GM23338 (cell line): Measurements from ENCODE around the gene CD38. TPM values are rescaled to one million over a fixed set of nuclear protein-coding genes. Genes with fewer than 3 reads are reported as not detected.

Experiments
- ATAC-seq: fragments of 200-7000 bp; cut with Tn5 transposase; 3 replicates; pipeline ENCODE4 v1.9.1; 2020
- DNase-seq: peaks from one replicate; pipeline ENCODE4 v3.0.0-alpha.2; 2015; ENCODE audit warnings: low spot score
- H2AFZ ChIP-seq: fragments of 200-600 bp; sonication (generic); 2 replicates; pipeline ENCODE4 v1.8.0; 2016; ENCODE audit warnings: antibody characterized with exemption, mild to moderate bottlenecking, moderate library complexity
- H3F3A ChIP-seq: fragments of 200-600 bp; sonication (generic); replicated peaks from 2 replicates; pipeline ENCODE4 v1.8.0; 2017; ENCODE audit warnings: antibody characterized with exemption, mixed run types, low read depth
- H3K27ac ChIP-seq: fragments of 200-600 bp; sonication (generic); 2 replicates; pipeline ENCODE4 v1.6.1; 2016; ENCODE audit warnings: low read depth
- H3K27me3 ChIP-seq: fragments of 200-600 bp; sonication (generic); 2 replicates; pipeline ENCODE4 v1.8.0; 2016; ENCODE audit warnings: mild to moderate bottlenecking, mixed run types, moderate library complexity; ENCODE audit not compliant: insufficient read depth
- H3K36me3 ChIP-seq: fragments of 200-600 bp; sonication (generic); 2 replicates; pipeline ENCODE4 v1.8.0; 2016; ENCODE audit warnings: mild to moderate bottlenecking; ENCODE audit not compliant: insufficient read depth
- H3K4me1 ChIP-seq: fragments of 200-600 bp; sonication (generic); 2 replicates; pipeline ENCODE4 v1.8.0; 2016; ENCODE audit warnings: mild to moderate bottlenecking, moderate library complexity; ENCODE audit not compliant: insufficient read depth
- H3K4me2 ChIP-seq: fragments of 200-600 bp; sonication (generic); 2 replicates; pipeline ENCODE4 v1.7.1; 2017; ENCODE audit warnings: mixed run types
- H3K4me3 ChIP-seq: fragments of 200-600 bp; sonication (generic); 2 replicates; pipeline ENCODE4 v1.6.1; 2016; ENCODE audit warnings: mixed run types
- H3K79me2 ChIP-seq: fragments of 200-600 bp; sonication (generic); replicated peaks from 2 replicates; pipeline ENCODE4 v1.8.0; 2017; ENCODE audit warnings: mild to moderate bottlenecking; ENCODE audit not compliant: insufficient read depth
- H3K9me2 ChIP-seq: fragments of 200-600 bp; sonication (generic); 2 replicates; pipeline ENCODE4 v1.8.0; 2017; ENCODE audit not compliant: insufficient read depth
- H4K20me1 ChIP-seq: fragments of 200-600 bp; sonication (generic); replicated peaks from 2 replicates; pipeline ENCODE4 v1.8.0; 2017; ENCODE audit warnings: mild to moderate bottlenecking; ENCODE audit not compliant: insufficient read depth
- H3K27ac Mint-ChIP-seq: 2 replicates; pipeline ENCODE4 v1.8.0; 2020; ENCODE audit warnings: inconsistent platforms, mild to moderate bottlenecking, moderate library complexity, mixed read lengths
- H3K27me3 Mint-ChIP-seq: 3 replicates; pipeline ENCODE4 v1.8.0; 2022; ENCODE audit warnings: low read depth, mild to moderate bottlenecking, moderate library complexity, mixed read lengths, inconsistent platforms; ENCODE audit not compliant: insufficient read depth, poor library complexity
- H3K36me3 Mint-ChIP-seq: 3 replicates; pipeline ENCODE4 v1.8.0; 2021; ENCODE audit warnings: low read depth, mild to moderate bottlenecking, inconsistent platforms, moderate library complexity, mixed read lengths
- H3K4me1 Mint-ChIP-seq: 3 replicates; pipeline ENCODE4 v1.8.0; 2020; ENCODE audit warnings: mild to moderate bottlenecking, inconsistent platforms, mixed read lengths
- H3K4me3 Mint-ChIP-seq: 3 replicates; pipeline ENCODE4 v1.8.0; 2021; ENCODE audit warnings: moderate library complexity, mild to moderate bottlenecking, inconsistent platforms, mixed read lengths
- H3K9me3 Mint-ChIP-seq: 3 replicates; pipeline ENCODE4 v1.8.0; 2020; ENCODE audit warnings: moderate library complexity, mild to moderate bottlenecking, inconsistent platforms, mixed read lengths
- CREB1 ChIP-seq: fragments of 250-450 bp; sonication (Bioruptor Pico); IDR thresholded peaks from 2 replicates; pipeline ENCODE4 v1.5.0; 2020; ENCODE audit warnings: low read depth, mild to moderate bottlenecking, moderate library complexity
- CTCF ChIP-seq, 2 experiments: fragments of 200-600 bp in 1 of 2; sonication (generic) in 1 of 2; conservative IDR thresholded peaks; 2 replicates each; pipeline versions ENCODE4 v1.5.1 to v1.6.1; 2016 to 2017; ENCODE audit warnings: antibody characterized with exemption in 2 of 2, low read depth in 2 of 2, mild to moderate bottlenecking in 2 of 2, moderate library complexity in 1 of 2
- EZH2 ChIP-seq: fragments of 200-600 bp; sonication (generic); IDR thresholded peaks from one replicate; pipeline ENCODE4 v1.8.0; 2017; ENCODE audit warnings: antibody characterized with exemption, mild to moderate bottlenecking, low read depth; ENCODE audit not compliant: unreplicated experiment
- EZH2phosphoT487 ChIP-seq: fragments of 200-600 bp; sonication (generic); IDR thresholded peaks from one replicate; pipeline ENCODE4 v1.8.1; 2018; ENCODE audit warnings: antibody characterized with exemption; ENCODE audit not compliant: unreplicated experiment
- NANOG ChIP-seq: IDR thresholded peaks from 2 replicates; pipeline ENCODE4 v1.6.1; 2016; ENCODE audit warnings: antibody characterized with exemption, borderline replicate concordance
- POLR2AphosphoS5 ChIP-seq: IDR thresholded peaks from 2 replicates; pipeline ENCODE4 v1.6.1; 2016; ENCODE audit warnings: antibody characterized with exemption, low read depth
- REST ChIP-seq: IDR thresholded peaks from one replicate; pipeline ENCODE4 v1.6.1; 2018; ENCODE audit warnings: antibody characterized with exemption; ENCODE audit not compliant: unreplicated experiment
- STAT1 ChIP-seq: IDR thresholded peaks from one replicate; pipeline ENCODE4 v1.6.1; 2016; ENCODE audit warnings: antibody characterized with exemption; ENCODE audit not compliant: unreplicated experiment
- ZNF114 ChIP-seq: fragments of 250-450 bp; sonication (Bioruptor Pico); IDR thresholded peaks from 2 replicates; pipeline ENCODE4 v1.5.0; 2020; ENCODE audit warnings: mild to moderate bottlenecking, moderate library complexity
- ZNF331 ChIP-seq: fragments of 250-450 bp; sonication (Bioruptor Pico); IDR thresholded peaks from 2 replicates; pipeline ENCODE4 v1.5.0; 2020; ENCODE audit warnings: low read depth, mild to moderate bottlenecking, moderate library complexity
- ZNF462 ChIP-seq: fragments of 250-450 bp; sonication (Bioruptor Pico); IDR thresholded peaks from 2 replicates; pipeline ENCODE4 v1.5.0; 2020; ENCODE audit warnings: mild to moderate bottlenecking, moderate library complexity
- polyA plus RNA-seq: library from polyadenylated mRNA; unstranded; fragments of >200 nt; fragmentation: Nextera tagmentation; extraction: Ambion mirVana; gene quantifications from 2 replicates; pipeline ENCODE4 v1.2.1, GENCODE V29; 2016
- total RNA-seq: library from RNA; depleted of rRNA; stranded (reverse); fragments of >200 nt; shearing (Covaris generic); gene quantifications from 2 replicates; pipeline ENCODE4 v1.2.3, GENCODE V29; 2014

The CD38 gene
- total and polyA plus RNA-seq, 2 experiments from 2014 or later = 0.17 to 0.24 TPM

GRCh38 chr4:15897577-15897976, 119.4 kb downstream of the CD38 start:
- ATAC-seq = no peak

GRCh38 chr4:15898902-15899301, 120.8 kb downstream of the CD38 start:
- no peak overlapping the region for H2AFZ ChIP-seq
- no peak overlapping the region for H3K4me2 ChIP-seq
- no peak overlapping the region for H3K4me3 ChIP-seq
- DNase-seq = no peak
- Mint-ChIP-seq H3K4me1 (no peaks in the 10 kb centered on the region), H3K27me3 (no peaks in the 10 kb centered on the region), H3K9me3 (peaks cover 3% of the 10 kb centered on the region; the same call in 1 of the 3 replicates), H3K36me3 (no peaks in the 10 kb centered on the region), H3K27ac (no peak overlapping the region), H3K4me3 (no peak overlapping the region)
- no peaks in the 10 kb centered on the region for H3F3A ChIP-seq
- H3K4me1 ChIP-seq = no peaks in the 10 kb centered on the region
- H3K36me3 ChIP-seq = no peaks in the 10 kb centered on the region
- H3K79me2 ChIP-seq = no peaks in the 10 kb centered on the region
- no peaks in the 10 kb centered on the region for H4K20me1 ChIP-seq
- no peak for ATAC-seq
- peaks cover 23% of the 10 kb centered on the region for H3K9me2 ChIP-seq
- H3K27ac ChIP-seq = no peak overlapping the region
- no peaks in the 10 kb centered on the region for H3K27me3 ChIP-seq
- TF ChIP-seq CTCF (conservative IDR thresholded peaks at IDR 0.05; ENCODE audit: low read depth in 2 of 2) (no peak), REST (no peak), EZH2 (no peak), ZNF331 (CRISPR knock-in tag) (no peak), NANOG (no peak), ZNF114 (CRISPR knock-in tag) (no peak), ZNF462 (CRISPR knock-in tag) (no peak), EZH2phosphoT487 (no peak), CREB1 (CRISPR knock-in tag) (no peak), POLR2AphosphoS5 (no peak), STAT1 (no peak)

More at GRCh38 chr4:15897577-15897976, 119.4 kb downstream of the CD38 start:
- TF ChIP-seq STAT1 (no peak), ZNF331 (CRISPR knock-in tag) (no peak)
- no peaks in the 10 kb centered on the region for H4K20me1 ChIP-seq
- H3K4me2 ChIP-seq = no peak overlapping the region
- peaks cover 23% of the 10 kb centered on the region for H3K9me2 ChIP-seq
- H3K36me3 Mint-ChIP-seq = no peaks in the 10 kb centered on the region
- H3K4me1 Mint-ChIP-seq = no peaks in the 10 kb centered on the region
- no peaks in the 10 kb centered on the region for H3K4me1 ChIP-seq
- H3K27ac ChIP-seq = no peak overlapping the region
- H3K4me3 ChIP-seq = no peak overlapping the region
- H3K27ac Mint-ChIP-seq = no peak overlapping the region
- no peak for DNase-seq
- no peaks in the 10 kb centered on the region for H3F3A ChIP-seq
- H3K79me2 ChIP-seq = no peaks in the 10 kb centered on the region
- no peak overlapping the region for H3K4me3 Mint-ChIP-seq
- H2AFZ ChIP-seq = no peak overlapping the region
- no peaks in the 10 kb centered on the region for H3K27me3 ChIP-seq
- no peaks in the 10 kb centered on the region for H3K9me3 Mint-ChIP-seq
- no peaks in the 10 kb centered on the region for H3K36me3 ChIP-seq
- H3K27me3 Mint-ChIP-seq = no peaks in the 10 kb centered on the region
